ENCODE results near the gene ACOT9. TPM values are rescaled to one million over a fixed set of nuclear protein-coding genes. Genes with fewer than 3 reads are reported as not detected.

Gene ACOT9
- total and polyA plus RNA-seq, 10 of the 15 experiments (the other 5 are each of a cell fraction or from before 2014, with no cell fraction given) = 17.4 to 42.5 (median 23.3) TPM

- Histone ChIP-seq H3K9me3 (replicated peaks; ENCODE audit: control insufficient read depth, insufficient read depth, low read length) (no peaks in the 10 kb centered on the region), H3K27ac (ENCODE audit: control insufficient read depth, insufficient read depth) (no peak overlapping the region), H3K36me3 (ENCODE audit: control insufficient read depth in 2 of 2, insufficient read depth in 2 of 2, low read length in 1 of 2) (no peaks in the 10 kb centered on the region; a peak in 1 of 4 replicates), H3K4me2 (ENCODE audit: control insufficient read depth, insufficient read depth) (no peak overlapping the region), H3K9ac (ENCODE audit: control insufficient read depth, insufficient read depth, low read length) (no peak overlapping the region), H3K4me1 (ENCODE audit: control insufficient read depth, insufficient read depth, low read length) (no peaks in the 10 kb centered on the region), H3K79me2 (ENCODE audit: control insufficient read depth, insufficient read depth, low read length) (no peaks in the 10 kb centered on the region), H3K4me3 (no peak overlapping the region), H4K20me1 (ENCODE audit: control insufficient read depth, insufficient read depth) (no peaks in the 10 kb centered on the region), H2AFZ (ENCODE audit: control insufficient read depth, low read depth, low read length) (no peak overlapping the region; the same call in 1 of the 2 replicates), H3K27me3 (replicated peaks in 1 of 2; ENCODE audit: control insufficient read depth in 2 of 2, insufficient read depth in 2 of 2, low read length in 1 of 2) (no peaks in the 10 kb centered on the region)
- ChIA-PET RAD21 (ENCODE audit: unreplicated experiment) (no interaction called here), SMC1A (ENCODE audit: uncharacterized antibody, unreplicated experiment) (interaction anchor here (0.7 kb wide), 1 partner anchor 53 kb away, joined by 4 read pairs; no protein-coding TSS in a partner anchor), CTCF (no interaction called here), POLR2A (no interaction called here)
- intact Hi-C loops (cut with micrococcal nuclease; ENCODE audit: unreplicated experiment) (no loop called here), in situ Hi-C loops (cut with MboI) (no loop called here)
- no peak for DNase-seq (ENCODE audit: low read depth, low spot score)
- ATAC-seq = no peak; the same call in 2 of the 3 replicates
- BruUV-seq (replicated peaks) = no TSS peak
- 63% methylated on average over 6 of the region's 6 CpGs for WGBS (ENCODE audit: insufficient coverage, insufficient replicate concordance, low lambda C conversion rate, missing lambda C conversion rate)
- TF ChIP-seq ZNF687 (IDR thresholded peaks at IDR 0.05) = no peak
- no peak for TF ChIP-seq NRF1 (conservative IDR thresholded peaks at IDR 0.05; ENCODE audit: low read depth, low read length)
- TF ChIP-seq JUND (IDR thresholded peaks at IDR 0.05; ENCODE audit: low read depth, low read length) = no peak
- TF ChIP-seq ZZZ3 (IDR thresholded peaks at IDR 0.05; ENCODE audit: control insufficient read depth, insufficient read length, low read depth) = no peak
- FAIRE-seq = no peak
These were observed 16.9 kb downstream of the ACOT9 start for GRCh38 chrX:23726191-23726590.

Measured in GM12878 (cell line).